Measurements from ENCODE around the gene OSBPL10. TPM values are rescaled to one million over a fixed set of nuclear protein-coding genes. Genes with fewer than 3 reads are reported as not detected.

OSBPL10 gene
- total and polyA plus RNA-seq, 2 experiments from 2014 or later = 2.2 to 7.7 TPM

GRCh38 chr3:31947162-31947561 lies 33.9 kb downstream of the OSBPL10 start:
- DNase-seq (ENCODE audit: low read depth in 1 of 2, low spot score in 1 of 2) = no peak
- H3K36me3 ChIP-seq = no peaks in the 10 kb centered on the region
- no peak overlapping the region for H3K27ac ChIP-seq
- no peak overlapping the region for H3K4me3 ChIP-seq
- TF ChIP-seq CTCF (IDR thresholded peaks at IDR 0.05; ENCODE audit: low read depth, low read length) = no peak
- no peaks in the 10 kb centered on the region for H3K27me3 ChIP-seq
- H3K9me3 ChIP-seq (ENCODE audit: low read depth) = no peaks in the 10 kb centered on the region
- no peaks in the 10 kb centered on the region for H3K4me1 ChIP-seq (ENCODE audit: low read depth)

GRCh38 chr3:31946484-31947081 lies 34.5 kb downstream of the OSBPL10 start:
- no peak overlapping the region for H3K4me3 ChIP-seq
- no peaks in the 10 kb centered on the region for H3K27me3 ChIP-seq
- H3K27ac ChIP-seq = no peak overlapping the region
- H3K36me3 ChIP-seq = no peaks in the 10 kb centered on the region
- no peak for DNase-seq (ENCODE audit: low read depth in 1 of 2, low spot score in 1 of 2)
- H3K4me1 ChIP-seq (ENCODE audit: low read depth) = peaks cover 1% of the 10 kb centered on the region
- H3K9me3 ChIP-seq (ENCODE audit: low read depth) = no peaks in the 10 kb centered on the region
- TF ChIP-seq CTCF (IDR thresholded peaks at IDR 0.05; ENCODE audit: low read depth, low read length) = no peak

GRCh38 chr3:31945738-31946052 lies 35.4 kb downstream of the OSBPL10 start:
- Histone ChIP-seq H3K27me3 (no peaks in the 10 kb centered on the region), H3K27ac (no peak overlapping the region), H3K4me3 (no peak overlapping the region), H3K4me1 (ENCODE audit: low read depth) (peaks cover 5% of the 10 kb centered on the region), H3K36me3 (no peaks in the 10 kb centered on the region), H3K9me3 (ENCODE audit: low read depth) (no peaks in the 10 kb centered on the region)
- no peak for TF ChIP-seq CTCF (IDR thresholded peaks at IDR 0.05; ENCODE audit: low read depth, low read length)
- no peak for DNase-seq (ENCODE audit: low read depth in 1 of 2, low spot score in 1 of 2)

- H3K36me3 ChIP-seq = no peaks in the 10 kb centered on the region
- no peak for TF ChIP-seq CTCF (IDR thresholded peaks at IDR 0.05; ENCODE audit: low read depth, low read length)
- no peak for DNase-seq (ENCODE audit: low read depth in 1 of 2, low spot score in 1 of 2)
- H3K4me3 ChIP-seq = no peak overlapping the region
- H3K9me3 ChIP-seq (ENCODE audit: low read depth) = no peaks in the 10 kb centered on the region
- peaks cover 5% of the 10 kb centered on the region for H3K4me1 ChIP-seq (ENCODE audit: low read depth)
- H3K27me3 ChIP-seq = no peaks in the 10 kb centered on the region
- no peak overlapping the region for H3K27ac ChIP-seq
Observed at GRCh38 chr3:31943041-31943440, 38.0 kb downstream of the OSBPL10 start.

GRCh38 chr3:31942446-31942845 lies 38.6 kb downstream of the OSBPL10 start:
- Histone ChIP-seq H3K4me1 (ENCODE audit: low read depth) (peaks cover 5% of the 10 kb centered on the region), H3K9me3 (ENCODE audit: low read depth) (no peaks in the 10 kb centered on the region), H3K27me3 (no peaks in the 10 kb centered on the region), H3K27ac (no peak overlapping the region), H3K36me3 (no peaks in the 10 kb centered on the region), H3K4me3 (no peak overlapping the region)
- TF ChIP-seq CTCF (IDR thresholded peaks at IDR 0.05; ENCODE audit: low read depth, low read length) = no peak
- DNase-seq (ENCODE audit: low read depth in 1 of 2, low spot score in 1 of 2) = no peak

GRCh38 chr3:31937225-31937624 lies 43.8 kb downstream of the OSBPL10 start:
- Histone ChIP-seq H3K9me3 (ENCODE audit: low read depth) (no peaks in the 10 kb centered on the region), H3K27ac (no peak overlapping the region), H3K4me3 (no peak overlapping the region), H3K4me1 (ENCODE audit: low read depth) (peaks cover 5% of the 10 kb centered on the region), H3K36me3 (no peaks in the 10 kb centered on the region), H3K27me3 (no peaks in the 10 kb centered on the region)
- peak in 1 of 2 donors; percentile 34 for DNase-seq (ENCODE audit: low read depth in 1 of 2, low spot score in 1 of 2)
- no peak for TF ChIP-seq CTCF (IDR thresholded peaks at IDR 0.05; ENCODE audit: low read depth, low read length)

Data from cardiac muscle cell (in vitro differentiated cells and primary cell).